COR-L47 (cell line): Measurements from ENCODE around the gene FN3K.

Experiments used
- DNase-seq: peaks from one replicate; lab custom pipeline; 2025; lab: John Stamatoyannopoulos, UW

FN3K gene

DNA sequence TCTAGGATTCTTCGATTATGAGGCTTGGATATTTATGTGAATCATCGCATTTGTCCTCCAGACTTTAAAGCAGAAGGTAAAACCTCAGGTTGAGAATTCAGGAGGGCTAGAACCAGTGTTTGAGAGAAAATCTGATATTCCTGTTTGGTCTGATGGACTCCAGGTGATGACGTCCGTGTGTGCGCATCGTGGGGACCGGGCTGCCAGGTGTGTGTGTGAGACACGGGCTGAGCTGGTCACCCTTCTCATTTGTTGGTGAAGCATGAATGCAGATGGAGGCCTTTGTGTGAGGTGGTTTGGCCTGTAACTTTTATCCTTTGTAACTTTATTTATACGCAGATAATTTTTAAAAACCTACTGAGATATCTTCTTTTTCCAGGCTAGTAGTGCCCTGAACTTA, 61.6 kb downstream of the FN3K start:
- no peak for DNase-seq

DNA sequence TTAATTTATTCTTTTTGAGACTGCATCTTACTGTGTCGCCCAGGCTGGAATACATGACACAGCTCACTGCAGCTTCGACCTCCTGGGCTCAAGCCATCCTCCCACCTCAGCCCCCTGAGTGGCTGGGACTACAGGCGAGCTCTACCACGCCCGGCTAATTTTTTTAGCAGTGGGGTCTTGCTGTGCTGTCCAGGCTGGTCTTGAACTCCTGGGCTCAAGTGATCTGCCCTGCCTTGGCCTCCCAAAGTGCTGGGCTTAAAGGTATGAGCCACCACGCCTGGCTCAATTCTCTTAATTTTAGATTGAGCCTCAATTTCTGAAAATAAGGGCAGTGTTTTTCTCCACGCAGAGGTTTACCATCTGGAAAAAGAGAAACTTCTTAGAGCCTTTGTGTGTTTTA, 63.3 kb downstream of the FN3K start:
- DNase-seq = no peak

DNA sequence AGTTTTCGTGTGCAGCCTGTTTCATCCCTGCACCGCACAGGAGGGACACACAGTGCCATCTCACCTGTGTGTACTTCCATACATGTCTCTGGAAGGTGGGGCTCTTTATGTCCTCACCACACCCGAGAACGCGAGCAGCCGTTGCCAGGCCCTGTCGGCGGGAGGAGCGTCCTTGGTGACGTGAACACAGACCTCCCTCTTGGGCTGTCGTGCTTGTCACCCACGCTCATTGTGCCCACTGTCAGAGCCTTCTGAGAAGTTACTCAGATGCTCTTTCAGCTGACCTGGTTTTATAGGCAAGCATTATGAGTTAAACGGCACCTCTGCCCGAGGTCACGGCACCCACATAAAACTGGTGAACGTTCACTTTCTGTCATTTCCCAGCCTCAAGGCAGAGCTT, 64.2 kb downstream of the FN3K start:
- DNase-seq = no peak
